ENCODE data around the gene CAPN2. TPM values are rescaled to one million over a fixed set of nuclear protein-coding genes. Genes with fewer than 3 reads are reported as not detected.

The CAPN2 gene
- total RNA-seq, 1 donor from 2014 or later: 62.6 TPM

DNA sequence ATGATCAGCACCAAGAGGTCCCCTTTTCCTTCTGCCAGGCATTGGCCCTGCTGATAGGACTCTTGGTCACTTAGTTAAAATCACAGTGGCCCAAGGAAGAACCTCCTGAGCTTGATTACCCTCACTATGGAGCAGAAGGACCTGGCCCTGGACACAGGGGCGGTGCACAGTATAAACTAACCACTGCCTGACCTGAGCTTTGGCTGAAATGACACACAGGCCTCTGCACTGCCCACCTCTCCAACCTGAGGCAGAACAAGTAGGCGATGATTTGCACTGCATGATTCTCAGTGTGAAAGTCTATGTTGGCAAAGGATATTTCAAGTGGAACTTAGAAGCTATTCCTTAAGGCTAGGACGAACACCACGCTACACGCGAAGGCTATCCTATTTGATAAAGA is 48.5 kb downstream of the CAPN2 start:
- intact Hi-C loops (cut with micrococcal nuclease): no loop called here
- H3K4me1 Mint-ChIP-seq: no peaks in the 10 kb centered on the region
- DNase-seq (no peak), ATAC-seq (ENCODE audit: low read depth) (no peak)
- CTCF ChIA-PET: no interaction called here
- H3K9me3 Mint-ChIP-seq: no peaks in the 10 kb centered on the region
- no peaks in the 10 kb centered on the region for H3K27me3 Mint-ChIP-seq
- no peak overlapping the region for H3K4me3 Mint-ChIP-seq
- POLR2A ChIA-PET: no interaction called here
- peaks cover 69% of the 10 kb centered on the region for H3K36me3 Mint-ChIP-seq (ENCODE audit: low read depth)
- TF ChIP-seq, protein P1, sequence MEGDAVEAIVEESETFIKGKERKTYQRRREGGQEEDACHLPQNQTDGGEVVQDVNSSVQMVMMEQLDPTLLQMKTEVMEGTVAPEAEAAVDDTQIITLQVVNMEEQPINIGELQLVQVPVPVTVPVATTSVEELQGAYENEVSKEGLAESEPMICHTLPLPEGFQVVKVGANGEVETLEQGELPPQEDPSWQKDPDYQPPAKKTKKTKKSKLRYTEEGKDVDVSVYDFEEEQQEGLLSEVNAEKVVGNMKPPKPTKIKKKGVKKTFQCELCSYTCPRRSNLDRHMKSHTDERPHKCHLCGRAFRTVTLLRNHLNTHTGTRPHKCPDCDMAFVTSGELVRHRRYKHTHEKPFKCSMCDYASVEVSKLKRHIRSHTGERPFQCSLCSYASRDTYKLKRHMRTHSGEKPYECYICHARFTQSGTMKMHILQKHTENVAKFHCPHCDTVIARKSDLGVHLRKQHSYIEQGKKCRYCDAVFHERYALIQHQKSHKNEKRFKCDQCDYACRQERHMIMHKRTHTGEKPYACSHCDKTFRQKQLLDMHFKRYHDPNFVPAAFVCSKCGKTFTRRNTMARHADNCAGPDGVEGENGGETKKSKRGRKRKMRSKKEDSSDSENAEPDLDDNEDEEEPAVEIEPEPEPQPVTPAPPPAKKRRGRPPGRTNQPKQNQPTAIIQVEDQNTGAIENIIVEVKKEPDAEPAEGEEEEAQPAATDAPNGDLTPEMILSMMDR (IDR thresholded peaks at IDR 0.05): no peak
- H3K27ac Mint-ChIP-seq: no peak overlapping the region

DNA sequence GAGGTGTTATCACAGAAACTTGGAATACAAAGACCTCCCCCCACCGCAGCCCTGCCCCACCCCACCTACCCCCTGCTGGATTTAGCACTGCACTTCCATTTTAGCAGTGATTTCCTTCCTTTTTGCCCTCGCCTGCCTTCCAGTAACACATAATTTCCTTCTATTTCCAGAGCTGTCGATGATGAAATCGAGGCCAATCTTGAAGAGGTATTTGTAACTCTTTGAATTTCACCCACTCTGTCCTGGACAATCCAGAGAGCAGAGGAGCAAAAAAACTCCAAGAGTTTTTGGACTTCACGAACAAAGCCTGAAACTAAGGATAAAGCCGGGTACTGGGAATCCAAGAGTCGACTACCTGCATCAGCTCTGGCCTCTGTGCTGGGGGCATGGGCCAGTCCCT is 49.1 kb downstream of the CAPN2 start:
- H3K4me3 Mint-ChIP-seq: no peak overlapping the region
- TF ChIP-seq, protein P1 (IDR thresholded peaks at IDR 0.05): no peak
- H3K9me3 Mint-ChIP-seq: no peaks in the 10 kb centered on the region
- H3K4me1 Mint-ChIP-seq: no peaks in the 10 kb centered on the region
- no peak overlapping the region for H3K27ac Mint-ChIP-seq
- intact Hi-C loops (cut with micrococcal nuclease): no loop called here
- CTCF ChIA-PET: no interaction called here
- DNase-seq (no peak), ATAC-seq (ENCODE audit: low read depth) (no peak)
- peaks cover 69% of the 10 kb centered on the region for H3K36me3 Mint-ChIP-seq (ENCODE audit: low read depth)
- POLR2A ChIA-PET: no interaction called here
- H3K27me3 Mint-ChIP-seq: no peaks in the 10 kb centered on the region

GRCh38 chr1:223763251-223763650 is 50.9 kb downstream of the CAPN2 start:
- no peak for ATAC-seq (ENCODE audit: low read depth)
- Mint-ChIP-seq H3K36me3 (ENCODE audit: low read depth) (peaks cover 55% of the 10 kb centered on the region), H3K4me1 (no peaks in the 10 kb centered on the region), H3K27me3 (no peaks in the 10 kb centered on the region), H3K4me3 (no peak overlapping the region), H3K27ac (no peak overlapping the region), H3K9me3 (no peaks in the 10 kb centered on the region)
- DNase-seq: no peak
- intact Hi-C loops (cut with micrococcal nuclease): no loop called here
- TF ChIP-seq, protein P1 (IDR thresholded peaks at IDR 0.05): no peak
- ChIA-PET POLR2A (no interaction called here), CTCF (interaction anchor here (1.4 kb wide), 1 partner anchor 14 kb away, joined by 6 read pairs; no protein-coding TSS in a partner anchor)

- no peak overlapping the region for H3K4me3 Mint-ChIP-seq
- no peaks in the 10 kb centered on the region for H3K27me3 Mint-ChIP-seq
- H3K36me3 Mint-ChIP-seq (ENCODE audit: low read depth): peaks cover 54% of the 10 kb centered on the region
- no peaks in the 10 kb centered on the region for H3K4me1 Mint-ChIP-seq
- intact Hi-C loops (cut with micrococcal nuclease): no loop called here
- TF ChIP-seq, protein P1 (IDR thresholded peaks at IDR 0.05): no peak
- POLR2A ChIA-PET: no interaction called here
- DNase-seq: no peak
- CTCF ChIA-PET: no interaction called here
- H3K27ac Mint-ChIP-seq: no peak overlapping the region
- ATAC-seq (ENCODE audit: low read depth): no peak
- H3K9me3 Mint-ChIP-seq: no peaks in the 10 kb centered on the region
These were observed 51.5 kb downstream of the CAPN2 start for GRCh38 chr1:223763881-223764280.

GRCh38 chr1:223765036-223765718 is 52.8 kb downstream of the CAPN2 start:
- TF ChIP-seq, protein P1 (IDR thresholded peaks at IDR 0.05): no peak
- no peaks in the 10 kb centered on the region for H3K4me1 Mint-ChIP-seq
- no peaks in the 10 kb centered on the region for H3K27me3 Mint-ChIP-seq
- intact Hi-C loops (cut with micrococcal nuclease): no loop called here
- no peak for ATAC-seq (ENCODE audit: low read depth)
- H3K9me3 Mint-ChIP-seq: no peaks in the 10 kb centered on the region
- peaks cover 55% of the 10 kb centered on the region for H3K36me3 Mint-ChIP-seq (ENCODE audit: low read depth)
- no peak overlapping the region for H3K4me3 Mint-ChIP-seq
- POLR2A ChIA-PET: no interaction called here
- CTCF ChIA-PET: no interaction called here
- no peak overlapping the region for H3K27ac Mint-ChIP-seq
- no peak for DNase-seq
